Keratinocyte (primary cell): Measurements from ENCODE around the gene ADCY7.

Source experiments
- EZH2 ChIP-seq: IDR thresholded peaks from one replicate; pipeline ENCODE4 v1.6.1; 2012; ENCODE audit warnings: inconsistent platforms, mild to moderate bottlenecking, low read length, moderate library complexity
- TF ChIP-seq, protein P1 (sequence below), 3 experiments: IDR thresholded peaks in 1 of 3; conservative IDR thresholded peaks in 1 of 3; optimal IDR thresholded peaks in 1 of 3; 2 replicates in 2 of 3; 3 replicates in 1 of 3; pipeline versions ENCODE3 to v1.5.1; 2011; ENCODE audit warnings: low read length in 3 of 3, mild to moderate bottlenecking in 3 of 3, moderate library complexity in 2 of 3, control low read depth in 1 of 3, inconsistent platforms in 1 of 3; ENCODE audit not compliant: insufficient read depth in 2 of 3; ENCODE audit errors: extremely low read depth in 1 of 3

DNA sequence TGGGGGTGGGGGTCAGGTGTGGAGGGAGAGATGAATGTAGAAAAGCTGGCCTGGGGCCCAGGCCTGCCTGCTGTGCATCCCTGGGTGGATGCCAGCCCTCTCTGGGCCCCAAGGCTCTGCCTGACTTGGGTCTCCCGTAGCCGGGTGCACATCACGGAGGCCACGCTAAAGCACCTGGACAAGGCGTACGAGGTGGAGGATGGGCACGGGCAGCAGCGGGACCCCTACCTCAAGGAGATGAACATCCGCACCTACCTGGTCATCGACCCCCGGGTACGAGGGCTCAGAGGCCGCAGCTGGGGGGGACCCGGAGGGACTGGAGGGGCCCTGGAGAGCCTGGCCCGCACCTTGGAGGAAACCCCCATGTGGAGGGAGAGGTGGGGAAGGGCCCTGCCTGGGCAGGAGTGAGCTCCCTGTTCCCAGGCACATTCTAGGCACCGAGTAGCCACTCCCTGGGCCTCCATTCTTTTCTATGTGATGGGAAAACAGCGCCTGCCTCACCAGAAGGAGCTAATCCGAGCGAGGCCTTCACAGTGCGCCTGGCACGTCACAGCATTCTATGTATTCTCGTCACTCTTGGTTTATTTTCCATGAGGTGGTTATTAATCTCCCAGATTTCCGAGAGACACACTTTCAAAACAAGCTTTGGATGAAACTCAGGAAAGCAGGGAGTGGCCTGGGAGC is 34.7 kb downstream of the ADCY7 start:
- TF ChIP-seq, protein P1, sequence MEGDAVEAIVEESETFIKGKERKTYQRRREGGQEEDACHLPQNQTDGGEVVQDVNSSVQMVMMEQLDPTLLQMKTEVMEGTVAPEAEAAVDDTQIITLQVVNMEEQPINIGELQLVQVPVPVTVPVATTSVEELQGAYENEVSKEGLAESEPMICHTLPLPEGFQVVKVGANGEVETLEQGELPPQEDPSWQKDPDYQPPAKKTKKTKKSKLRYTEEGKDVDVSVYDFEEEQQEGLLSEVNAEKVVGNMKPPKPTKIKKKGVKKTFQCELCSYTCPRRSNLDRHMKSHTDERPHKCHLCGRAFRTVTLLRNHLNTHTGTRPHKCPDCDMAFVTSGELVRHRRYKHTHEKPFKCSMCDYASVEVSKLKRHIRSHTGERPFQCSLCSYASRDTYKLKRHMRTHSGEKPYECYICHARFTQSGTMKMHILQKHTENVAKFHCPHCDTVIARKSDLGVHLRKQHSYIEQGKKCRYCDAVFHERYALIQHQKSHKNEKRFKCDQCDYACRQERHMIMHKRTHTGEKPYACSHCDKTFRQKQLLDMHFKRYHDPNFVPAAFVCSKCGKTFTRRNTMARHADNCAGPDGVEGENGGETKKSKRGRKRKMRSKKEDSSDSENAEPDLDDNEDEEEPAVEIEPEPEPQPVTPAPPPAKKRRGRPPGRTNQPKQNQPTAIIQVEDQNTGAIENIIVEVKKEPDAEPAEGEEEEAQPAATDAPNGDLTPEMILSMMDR (optimal IDR thresholded peaks at IDR 0.05 in 1 of 3, IDR thresholded peaks at IDR 0.05 in 1 of 3, conservative IDR thresholded peaks at IDR 0.05 in 1 of 3; ENCODE audit: extremely low read depth in 1 of 3, insufficient read depth in 2 of 3, low read length in 3 of 3), result no peak
- no peak for TF ChIP-seq EZH2
